Muscle of leg (tissue), 11 donors: ENCODE data around the gene SLC44A3. TPM values are rescaled to one million over a fixed set of nuclear protein-coding genes. Genes with fewer than 3 reads are reported as not detected.
A peak's percentile ranks its signal among the peaks of the same experiment; 100 is the strongest.

Experiments used
- DNase-seq: peaks from one replicate; pipeline ENCODE4 v3.0.0; 2013
- H3K27ac ChIP-seq: one replicate; pipeline ENCODE4 v1.5.1; 2013; ENCODE audit warnings: mild to moderate bottlenecking, low read length, control low read depth
- H3K27me3 ChIP-seq: one replicate; pipeline ENCODE4 v1.6.1; 2013; ENCODE audit warnings: low read length; ENCODE audit not compliant: control insufficient read depth, insufficient read depth
- H3K36me3 ChIP-seq: one replicate; pipeline ENCODE4 v1.6.1; 2013; ENCODE audit warnings: low read length; ENCODE audit not compliant: control insufficient read depth, insufficient read depth
- H3K4me1 ChIP-seq: one replicate; pipeline ENCODE4 v1.6.1; 2013; ENCODE audit warnings: low read length; ENCODE audit not compliant: control insufficient read depth, insufficient read depth
- H3K4me3 ChIP-seq: one replicate; pipeline ENCODE4 v1.5.1; 2013; ENCODE audit warnings: low read length, control low read depth
- H3K9me3 ChIP-seq: replicated peaks from 2 replicates; pipeline ENCODE4 v1.6.1; 2013; ENCODE audit warnings: low read depth, low read length; ENCODE audit not compliant: control insufficient read depth
- whole genome bisulfite sequencing: methylation state at CpG from one replicate; pipeline ENCODE4 v1.1.5; 2013; ENCODE audit warnings: missing lambda C conversion rate; ENCODE audit not compliant: insufficient coverage; 5-methylcytosine and 5-hydroxymethylcytosine counted together
- polyA plus RNA-seq, 8 donors: library from polyadenylated mRNA; unstranded; fragments of 120-200 nt; gene quantifications; one replicate each; pipeline versions ENCODE4 v1.2.1 to v1.2.3, GENCODE V29; 2013; ENCODE audit warnings: inconsistent platforms in 1 of 8, low replicate concordance in 1 of 8; ENCODE audit not compliant: insufficient read length in 8 of 8, insufficient read depth in 1 of 8
- total RNA-seq: library from RNA; stranded (reverse); fragments of 120-200 nt; gene quantifications from one replicate; pipeline ENCODE4 v1.2.4, GENCODE V29; 2013

Gene SLC44A3
- total and polyA plus RNA-seq, 9 donors, result 2.1 to 5.2 (median 3.7) TPM

DNA sequence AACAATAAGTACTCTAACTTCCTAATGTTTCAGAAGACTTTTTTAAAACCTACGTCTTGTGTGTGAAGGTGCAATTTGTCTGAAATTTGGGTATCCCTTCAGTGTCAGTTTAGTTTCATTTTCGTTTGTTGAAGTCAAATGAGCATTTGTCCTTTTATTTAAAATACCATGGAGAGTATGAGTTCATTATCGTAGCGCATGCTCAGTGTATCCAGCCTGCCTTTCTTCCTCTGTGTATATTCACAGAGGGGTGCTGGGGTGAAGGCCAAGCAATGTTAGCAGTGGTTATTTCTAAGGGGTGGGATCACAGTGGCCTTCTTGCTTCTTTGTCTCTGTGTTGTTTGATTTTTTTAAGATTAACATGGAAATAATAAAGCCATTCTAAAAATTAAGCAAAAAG lies 63.5 kb downstream of the SLC44A3 start:
- no CpG with 5 or more reads among the region's 4 CpGs for WGBS
- Histone ChIP-seq H3K27ac (peak overlapping the region; percentile 93), H3K4me3 (no peak overlapping the region), H3K9me3 (no peaks in the 10 kb centered on the region), H3K27me3 (no peaks in the 10 kb centered on the region), H3K36me3 (no peaks in the 10 kb centered on the region), H3K4me1 (peaks cover 41% of the 10 kb centered on the region)
- peak; percentile 87 for DNase-seq

DNA sequence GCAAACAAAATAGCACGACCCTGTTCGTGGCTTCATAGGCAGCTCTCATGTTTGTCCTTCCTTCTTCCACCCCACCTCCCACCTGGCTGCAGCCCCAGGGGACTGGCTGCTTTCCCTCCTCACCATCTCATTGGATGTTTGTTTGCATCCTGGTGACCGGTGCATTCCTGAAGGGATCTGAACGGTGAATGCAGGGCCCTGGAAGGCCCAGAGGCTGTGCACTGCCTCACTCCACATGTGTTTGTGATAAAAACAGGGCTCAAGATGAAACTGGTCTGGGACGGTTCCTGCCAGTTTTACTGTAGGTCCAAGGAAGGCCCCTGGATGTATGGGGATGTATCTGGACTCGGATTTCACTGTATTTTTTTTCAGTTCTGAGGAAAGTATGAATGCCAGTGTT lies 63.9 kb downstream of the SLC44A3 start:
- peak; percentile 93 for DNase-seq
- WGBS, result 0% methylated on average over 5 of the region's 6 CpGs
- H3K27me3 ChIP-seq, result no peaks in the 10 kb centered on the region
- H3K27ac ChIP-seq, result peak overlapping the region; percentile 93
- H3K4me3 ChIP-seq, result no peak overlapping the region
- H3K36me3 ChIP-seq, result no peaks in the 10 kb centered on the region
- no peaks in the 10 kb centered on the region for H3K9me3 ChIP-seq
- H3K4me1 ChIP-seq, result peaks cover 44% of the 10 kb centered on the region

DNA sequence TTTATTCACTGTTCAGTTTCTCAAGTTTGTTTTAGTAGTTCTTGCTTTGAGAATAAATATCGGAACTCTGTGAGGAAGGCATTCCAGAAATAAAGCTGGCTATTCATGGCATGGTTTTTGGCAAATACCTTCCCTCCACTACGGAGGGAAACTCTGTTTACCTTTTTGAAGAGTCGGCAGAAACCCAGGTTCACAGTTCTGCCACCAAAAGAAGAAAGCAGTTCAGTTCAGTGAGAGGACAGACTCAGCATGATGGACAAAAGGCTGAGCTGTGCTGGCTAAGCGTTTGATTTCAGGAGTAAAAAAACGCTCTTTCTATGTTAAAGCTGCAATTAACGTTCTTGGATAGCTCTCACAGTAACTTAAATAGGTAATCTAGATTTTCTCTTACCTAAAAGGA lies 64.3 kb downstream of the SLC44A3 start:
- Histone ChIP-seq H3K27ac (peak overlapping the region; percentile 93), H3K4me1 (peaks cover 44% of the 10 kb centered on the region), H3K9me3 (no peaks in the 10 kb centered on the region), H3K4me3 (no peak overlapping the region), H3K36me3 (no peaks in the 10 kb centered on the region), H3K27me3 (no peaks in the 10 kb centered on the region)
- 0% methylated on average over 1 of the region's 6 CpGs for WGBS
- DNase-seq, result peak; percentile 48

DNA sequence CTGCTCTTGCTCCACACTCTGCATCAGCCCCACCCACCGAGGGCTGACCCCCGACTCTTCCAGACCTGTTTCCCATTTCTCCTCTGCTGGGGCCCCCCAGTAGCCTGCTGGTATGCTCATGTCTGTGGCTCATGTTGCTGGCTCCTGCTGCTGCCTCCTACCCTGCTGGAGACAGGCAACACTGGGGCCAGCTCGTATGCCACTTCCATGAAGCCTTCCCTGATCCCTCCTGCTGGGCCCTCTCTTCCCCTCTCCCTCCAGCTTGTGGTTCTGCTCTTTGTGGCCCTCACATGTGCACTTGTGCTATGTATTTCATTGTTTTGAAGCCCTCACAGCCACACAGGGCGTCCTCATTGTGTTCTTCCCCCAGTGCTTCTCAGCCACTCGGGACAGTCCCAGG lies 66.2 kb downstream of the SLC44A3 start:
- Histone ChIP-seq H3K4me3 (no peak overlapping the region), H3K9me3 (no peaks in the 10 kb centered on the region), H3K27ac (no peak overlapping the region), H3K36me3 (peaks cover 4% of the 10 kb centered on the region), H3K27me3 (no peaks in the 10 kb centered on the region), H3K4me1 (peaks cover 44% of the 10 kb centered on the region)
- DNase-seq, result no peak
- 67% methylated on average over 4 of the region's 5 CpGs for WGBS

DNA sequence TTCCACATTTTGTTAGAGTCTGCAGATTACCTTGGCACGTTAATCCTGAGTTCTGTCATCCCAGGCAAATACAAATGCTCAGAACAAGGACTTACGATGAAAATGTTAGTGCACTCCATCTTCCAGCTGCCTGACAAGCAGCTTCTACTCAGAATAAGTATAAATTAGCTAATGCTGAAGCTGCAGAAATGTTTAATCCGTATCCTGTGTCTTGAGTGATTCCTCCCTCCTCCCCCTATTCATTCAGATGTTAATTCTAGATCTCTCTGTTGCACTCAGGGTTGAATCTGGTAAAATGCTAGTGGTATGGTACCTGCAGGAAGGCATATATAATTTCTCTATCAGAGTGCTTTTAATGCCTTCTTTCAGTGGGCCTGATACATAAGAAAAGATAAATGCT lies 66.9 kb downstream of the SLC44A3 start:
- H3K9me3 ChIP-seq, result no peaks in the 10 kb centered on the region
- H3K27ac ChIP-seq, result no peak overlapping the region
- peaks cover 4% of the 10 kb centered on the region for H3K36me3 ChIP-seq
- H3K4me3 ChIP-seq, result no peak overlapping the region
- WGBS, result no CpG with 5 or more reads among the region's 3 CpGs
- no peaks in the 10 kb centered on the region for H3K27me3 ChIP-seq
- H3K4me1 ChIP-seq, result peaks cover 44% of the 10 kb centered on the region
- DNase-seq, result no peak

DNA sequence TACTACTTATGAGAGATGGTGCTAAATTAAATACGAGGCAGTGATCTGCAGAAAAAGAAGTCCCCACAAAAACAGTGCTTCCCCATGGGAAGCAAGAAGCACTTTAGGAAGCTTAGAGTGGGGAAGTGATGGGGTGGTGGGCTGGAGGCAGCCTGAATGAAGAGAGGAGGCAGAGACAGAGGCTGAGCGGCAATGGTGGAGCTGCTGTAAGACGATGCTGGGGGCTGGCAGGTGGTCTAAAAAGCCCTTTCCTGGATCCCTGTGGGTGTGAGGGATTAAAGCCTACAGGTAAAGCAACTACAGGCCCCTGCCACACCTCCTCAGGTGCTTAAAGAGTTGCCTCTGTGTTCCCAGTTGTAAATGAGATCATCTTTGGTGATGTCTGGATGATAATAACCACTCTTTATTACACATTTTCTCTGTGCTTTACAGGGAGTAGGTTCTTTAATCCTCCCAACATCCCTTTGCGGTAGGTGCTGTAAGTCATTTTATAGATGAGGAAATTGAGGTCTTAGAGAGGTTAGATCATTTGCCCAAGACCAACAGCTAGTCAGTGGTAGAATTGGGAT lies 67.5 kb downstream of the SLC44A3 start:
- Histone ChIP-seq H3K4me1 (peaks cover 44% of the 10 kb centered on the region), H3K27ac (no peak overlapping the region), H3K4me3 (no peak overlapping the region), H3K9me3 (no peaks in the 10 kb centered on the region), H3K36me3 (peaks cover 7% of the 10 kb centered on the region), H3K27me3 (no peaks in the 10 kb centered on the region)
- no peak for DNase-seq
- WGBS, result 58% methylated on average over 3 of the region's 4 CpGs

DNA sequence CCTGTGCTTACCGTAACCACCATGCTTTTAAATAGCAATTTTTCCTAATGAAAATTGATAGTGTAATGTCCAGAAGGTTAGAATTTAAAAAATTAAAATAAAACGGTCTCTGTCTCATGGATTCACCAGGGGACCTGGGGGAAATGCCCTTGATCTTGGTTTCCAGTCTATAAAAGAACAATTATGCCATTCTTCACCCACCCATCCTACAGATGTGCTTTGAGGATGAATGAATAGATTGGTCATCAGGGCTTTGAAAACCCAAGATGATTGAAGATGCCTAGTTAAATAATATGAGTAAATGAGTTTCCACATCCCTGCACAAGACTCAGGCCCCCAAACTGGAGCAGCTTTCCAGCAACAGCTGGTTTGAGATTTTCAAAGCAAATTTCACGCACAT lies 68.0 kb downstream of the SLC44A3 start:
- Histone ChIP-seq H3K4me3 (no peak overlapping the region), H3K4me1 (peaks cover 41% of the 10 kb centered on the region), H3K27ac (peak overlapping the region; percentile 7), H3K27me3 (no peaks in the 10 kb centered on the region), H3K9me3 (no peaks in the 10 kb centered on the region), H3K36me3 (peaks cover 7% of the 10 kb centered on the region)
- peak; percentile 38 for DNase-seq
- 88% methylated on average over 1 of the region's 3 CpGs for WGBS

DNA sequence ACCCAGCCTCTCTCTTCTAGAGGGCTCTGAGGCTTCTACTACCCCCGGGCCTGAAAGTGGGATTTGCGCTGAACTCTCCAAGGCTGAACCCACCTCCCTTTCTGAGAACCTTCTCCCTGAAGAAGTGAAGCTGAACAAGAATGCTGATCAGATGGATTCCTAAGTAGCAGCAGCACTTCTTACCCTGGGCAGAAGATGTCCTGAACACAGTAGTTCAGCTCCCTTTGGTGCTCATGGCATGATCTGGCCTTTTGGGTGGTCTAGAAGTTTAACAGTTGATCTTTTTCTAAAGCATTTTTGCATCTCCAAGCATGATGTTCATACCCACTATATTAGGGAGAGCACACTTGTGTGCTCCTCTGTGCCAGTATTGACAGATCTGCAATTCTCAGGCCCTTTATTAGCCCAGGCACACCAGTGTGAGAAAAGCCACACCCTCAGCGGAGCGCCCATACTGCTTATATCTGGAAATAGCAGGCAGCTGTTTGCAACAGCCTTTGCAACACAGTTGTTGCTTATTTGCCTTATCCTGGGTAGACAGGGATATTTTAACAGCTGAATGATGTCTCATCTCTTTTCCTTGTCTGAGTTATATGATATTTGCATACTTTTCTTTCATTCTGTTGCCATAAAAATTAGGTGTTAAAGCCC lies 72.6 kb downstream of the SLC44A3 start:
- H3K4me3 ChIP-seq, result no peak overlapping the region
- peak; percentile 77 for DNase-seq
- H3K27me3 ChIP-seq, result no peaks in the 10 kb centered on the region
- no CpG with 5 or more reads among the region's 4 CpGs for WGBS
- peak overlapping the region; percentile 75 for H3K27ac ChIP-seq
- peaks cover 31% of the 10 kb centered on the region for H3K36me3 ChIP-seq
- H3K9me3 ChIP-seq, result no peaks in the 10 kb centered on the region
- peaks cover 9% of the 10 kb centered on the region for H3K4me1 ChIP-seq

DNA sequence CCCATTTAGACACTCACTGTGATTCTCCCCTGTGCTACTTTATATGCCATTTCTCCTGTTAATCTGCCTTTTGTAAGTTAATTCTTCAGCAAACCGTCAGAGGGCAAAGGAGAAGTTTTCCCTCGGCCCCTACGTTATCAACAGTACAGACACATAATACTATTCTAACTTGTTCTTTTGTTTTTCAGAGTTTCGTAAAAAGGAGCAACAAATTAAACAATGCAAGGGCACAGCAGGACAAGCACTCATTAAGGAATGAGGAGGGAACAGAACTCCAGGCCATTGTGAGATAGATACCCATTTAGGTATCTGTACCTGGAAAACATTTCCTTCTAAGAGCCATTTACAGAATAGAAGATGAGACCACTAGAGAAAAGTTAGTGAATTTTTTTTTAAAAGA lies 74.5 kb downstream of the SLC44A3 start:
- DNase-seq, result no peak
- peak overlapping the region; percentile 29 for H3K27ac ChIP-seq
- H3K27me3 ChIP-seq, result no peaks in the 10 kb centered on the region
- no peak overlapping the region for H3K4me3 ChIP-seq
- H3K9me3 ChIP-seq, result no peaks in the 10 kb centered on the region
- no CpG with 5 or more reads among the region's 4 CpGs for WGBS
- no peaks in the 10 kb centered on the region for H3K4me1 ChIP-seq
- peaks cover 42% of the 10 kb centered on the region for H3K36me3 ChIP-seq

DNA sequence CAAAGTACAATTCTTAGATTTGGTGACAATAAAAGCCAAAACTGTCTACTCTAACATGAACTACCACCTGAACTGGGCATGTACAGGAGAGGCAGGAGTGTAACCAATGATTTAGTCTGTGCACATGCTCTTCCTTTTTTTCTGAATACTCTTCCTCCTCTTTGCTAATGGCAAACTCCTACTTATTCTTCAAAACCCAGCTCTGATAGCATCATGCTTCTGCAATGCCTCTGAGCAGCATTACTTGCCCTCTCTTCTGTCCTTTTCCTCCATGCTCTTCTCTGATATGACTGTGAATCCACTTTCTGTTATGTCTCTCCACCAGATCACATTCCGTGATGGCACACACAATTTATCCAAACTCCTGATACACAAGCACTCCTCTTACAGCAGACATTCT lies 75.4 kb downstream of the SLC44A3 start:
- Histone ChIP-seq H3K27me3 (no peaks in the 10 kb centered on the region), H3K4me3 (no peak overlapping the region), H3K9me3 (no peaks in the 10 kb centered on the region), H3K4me1 (no peaks in the 10 kb centered on the region), H3K36me3 (peaks cover 45% of the 10 kb centered on the region), H3K27ac (no peak overlapping the region)
- WGBS, result no CpG with 5 or more reads among the region's 1 CpG
- no peak for DNase-seq
